ENCODE measurements around the gene MINPP1. TPM values are rescaled to one million over a fixed set of nuclear protein-coding genes. Genes with fewer than 3 reads are reported as not detected.

MINPP1 gene
- total RNA-seq, 1 donor from 2014 or later = 18.9 TPM

DNA sequence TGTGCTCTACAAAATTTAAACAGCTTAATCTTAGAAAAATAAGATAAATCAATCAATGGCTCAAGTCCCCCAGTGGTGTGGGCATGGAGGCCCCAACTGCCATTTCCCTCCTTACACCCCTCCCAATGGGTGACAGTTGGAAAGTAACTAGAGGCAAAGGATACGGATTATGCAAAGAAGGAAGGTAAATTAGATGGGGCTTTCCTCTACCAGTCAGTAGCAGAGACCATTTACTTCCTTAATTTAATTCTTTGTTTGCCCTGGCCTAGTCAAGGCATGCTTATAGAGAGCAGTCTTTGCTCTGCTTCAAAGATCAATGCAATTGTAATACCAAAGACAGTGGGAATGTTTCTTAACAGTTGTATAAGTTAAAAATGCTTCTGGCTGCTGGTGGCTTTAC is 91.7 kb downstream of the MINPP1 start:
- peaks cover 2% of the 10 kb centered on the region for H3K27me3 Mint-ChIP-seq (ENCODE audit: low read depth)
- H3K4me1 Mint-ChIP-seq (ENCODE audit: low read depth) = peaks cover 8% of the 10 kb centered on the region
- no peak for DNase-seq (ENCODE audit: low spot score)
- no peak overlapping the region for H3K4me3 Mint-ChIP-seq (ENCODE audit: unreplicated experiment)
- no peak overlapping the region for H3K27ac Mint-ChIP-seq (ENCODE audit: unreplicated experiment)
- no peaks in the 10 kb centered on the region for H3K9me3 Mint-ChIP-seq (ENCODE audit: low read depth)
- no peaks in the 10 kb centered on the region for H3K36me3 Mint-ChIP-seq (ENCODE audit: low read depth)
- TF ChIP-seq, protein P1, sequence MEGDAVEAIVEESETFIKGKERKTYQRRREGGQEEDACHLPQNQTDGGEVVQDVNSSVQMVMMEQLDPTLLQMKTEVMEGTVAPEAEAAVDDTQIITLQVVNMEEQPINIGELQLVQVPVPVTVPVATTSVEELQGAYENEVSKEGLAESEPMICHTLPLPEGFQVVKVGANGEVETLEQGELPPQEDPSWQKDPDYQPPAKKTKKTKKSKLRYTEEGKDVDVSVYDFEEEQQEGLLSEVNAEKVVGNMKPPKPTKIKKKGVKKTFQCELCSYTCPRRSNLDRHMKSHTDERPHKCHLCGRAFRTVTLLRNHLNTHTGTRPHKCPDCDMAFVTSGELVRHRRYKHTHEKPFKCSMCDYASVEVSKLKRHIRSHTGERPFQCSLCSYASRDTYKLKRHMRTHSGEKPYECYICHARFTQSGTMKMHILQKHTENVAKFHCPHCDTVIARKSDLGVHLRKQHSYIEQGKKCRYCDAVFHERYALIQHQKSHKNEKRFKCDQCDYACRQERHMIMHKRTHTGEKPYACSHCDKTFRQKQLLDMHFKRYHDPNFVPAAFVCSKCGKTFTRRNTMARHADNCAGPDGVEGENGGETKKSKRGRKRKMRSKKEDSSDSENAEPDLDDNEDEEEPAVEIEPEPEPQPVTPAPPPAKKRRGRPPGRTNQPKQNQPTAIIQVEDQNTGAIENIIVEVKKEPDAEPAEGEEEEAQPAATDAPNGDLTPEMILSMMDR (IDR thresholded peaks at IDR 0.05) = no peak

DNA sequence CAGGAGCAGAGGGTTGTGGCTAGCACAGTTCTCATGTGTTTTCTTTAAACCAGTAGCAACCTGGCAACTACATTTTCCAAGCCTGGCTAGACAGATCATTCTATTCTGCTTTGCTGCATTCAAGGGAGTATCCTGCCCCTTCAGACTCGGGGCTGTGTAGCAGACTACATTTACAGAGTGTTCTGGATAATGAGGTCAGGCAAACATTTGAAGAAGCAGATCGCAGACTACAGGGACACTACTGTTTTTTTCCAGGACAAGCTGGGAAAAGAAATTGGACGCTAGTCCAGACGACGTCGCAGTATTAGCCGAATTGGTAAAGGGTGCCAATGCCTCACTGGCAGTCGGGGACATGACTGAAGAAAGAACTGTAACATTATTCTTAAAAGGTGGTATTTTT is 94.0 kb downstream of the MINPP1 start:
- TF ChIP-seq, protein P1 (IDR thresholded peaks at IDR 0.05) = no peak
- H3K9me3 Mint-ChIP-seq (ENCODE audit: low read depth) = no peaks in the 10 kb centered on the region
- H3K27ac Mint-ChIP-seq (ENCODE audit: unreplicated experiment) = no peak overlapping the region
- no peaks in the 10 kb centered on the region for H3K36me3 Mint-ChIP-seq (ENCODE audit: low read depth)
- no peak for DNase-seq (ENCODE audit: low spot score)
- H3K27me3 Mint-ChIP-seq (ENCODE audit: low read depth) = peaks cover 2% of the 10 kb centered on the region
- no peak overlapping the region for H3K4me3 Mint-ChIP-seq (ENCODE audit: unreplicated experiment)
- H3K4me1 Mint-ChIP-seq (ENCODE audit: low read depth) = peaks cover 8% of the 10 kb centered on the region

DNA sequence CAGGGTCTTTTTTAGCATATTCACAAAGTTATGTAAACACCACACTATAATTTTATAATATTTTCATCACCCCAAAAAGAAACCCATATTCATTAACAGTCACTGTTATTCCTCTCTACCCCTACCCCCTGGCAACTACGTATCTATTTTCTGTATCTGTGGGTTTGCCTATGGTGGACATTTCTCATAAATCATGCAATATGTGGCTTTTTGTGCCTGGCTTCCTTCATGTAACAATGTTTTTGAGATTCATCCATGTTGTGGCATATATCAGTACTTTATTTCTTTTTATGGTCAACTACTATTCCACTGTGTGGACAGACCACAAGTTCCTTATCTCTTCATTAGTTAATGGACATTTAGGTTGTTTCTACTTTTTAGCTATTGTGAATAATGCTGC is 95.9 kb downstream of the MINPP1 start:
- H3K27ac Mint-ChIP-seq (ENCODE audit: unreplicated experiment) = no peak overlapping the region
- H3K4me1 Mint-ChIP-seq (ENCODE audit: low read depth) = peaks cover 3% of the 10 kb centered on the region
- H3K9me3 Mint-ChIP-seq (ENCODE audit: low read depth) = no peaks in the 10 kb centered on the region
- H3K36me3 Mint-ChIP-seq (ENCODE audit: low read depth) = no peaks in the 10 kb centered on the region
- TF ChIP-seq, protein P1 (IDR thresholded peaks at IDR 0.05) = no peak
- DNase-seq (ENCODE audit: low spot score) = no peak
- H3K4me3 Mint-ChIP-seq (ENCODE audit: unreplicated experiment) = no peak overlapping the region
- H3K27me3 Mint-ChIP-seq (ENCODE audit: low read depth) = peaks cover 2% of the 10 kb centered on the region

Small RNAs within 50 kb of the gene (microRNA-seq; reads per million reads assigned to microRNA genes)
- not detected for gene MIR4678 (ENCODE audit: borderline number of aligned reads)

Other genes starting within 250 kb of the MINPP1 start
- gene NUTM2D, start 147.1 kb upstream of the MINPP1 start, total RNA-seq = 3.2 to 8.3 TPM (median 3.7 TPM) in 3 replicates
- gene PAPSS2, start 155.0 kb downstream of the MINPP1 start, total RNA-seq = 61.5 to 71.6 TPM (median 66.2 TPM) in 3 replicates

All from chondrocyte (in vitro differentiated cells).